H1 (cell line): ENCODE data around the gene SMO. TPM values are rescaled to one million over a fixed set of nuclear protein-coding genes. Genes with fewer than 3 reads are reported as not detected.

Experiments used
- CTBP2 ChIP-seq: IDR thresholded peaks from 2 replicates; pipeline ENCODE4 v1.7.0; 2011; ENCODE audit warnings: borderline replicate concordance, mild to moderate bottlenecking, moderate library complexity, mixed read lengths, low read length; ENCODE audit not compliant: insufficient read depth, insufficient read length
- KDM4A ChIP-seq: IDR thresholded peaks from one replicate; pipeline ENCODE4 v1.7.1; 2012; ENCODE audit warnings: low read depth, mild to moderate bottlenecking, moderate library complexity, low read length, inconsistent platforms; ENCODE audit not compliant: severe bottlenecking
- RFX5 ChIP-seq: IDR thresholded peaks from 2 replicates; pipeline ENCODE4 v1.6.1; 2011; ENCODE audit warnings: low read depth, low read length, improper control_type of control experiment, borderline replicate concordance
- SAP30 ChIP-seq: fragments of 300-600 bp; sonication (generic); IDR thresholded peaks from 2 replicates; pipeline ENCODE4 v1.7.1; 2012; ENCODE audit warnings: low read length, moderate library complexity, mild to moderate bottlenecking, inconsistent platforms; ENCODE audit not compliant: insufficient read depth, insufficient replicate concordance
- SIX5 ChIP-seq: IDR thresholded peaks from 2 replicates; pipeline ENCODE4 v1.6.1; 2011; ENCODE audit warnings: mild to moderate bottlenecking, low read depth, low read length
- SP4 ChIP-seq: IDR thresholded peaks from 2 replicates; pipeline ENCODE4 v1.6.1; 2012; ENCODE audit warnings: low read length, inconsistent platforms
- polyA plus RNA-seq, 7 experiments: library from polyadenylated mRNA; depleted of rRNA in 3 of 7; stranded (reverse) in 5 of 7; unstranded in 2 of 7; fragments of >200 nt in 5 of 7; fragments of 200-250 nt in 2 of 7; gene quantifications; 1 replicate in 5 of 7; 2 replicates in 1 of 7; 4 replicates in 1 of 7; pipeline versions ENCODE4 v1.2.1 to v1.2.3, GENCODE V29; 2011 to 2013; ENCODE audit warnings: missing spikeins in 2 of 7, mixed read lengths in 2 of 7
- total RNA-seq: library from RNA; stranded (reverse); fragmentation: NEBNext Ultra II Directional; extraction: Animal tissue kit (Norgen Biotek cat#: 25700); gene quantifications from 2 replicates; pipeline ENCODE4 v1.2.1, GENCODE V29; 2021

SMO gene
- total and polyA plus RNA-seq, 2 of the 8 experiments (the other 6 are each of a cell fraction or from before 2014, with no cell fraction given) = 64.5 to 67.6 TPM

DNA sequence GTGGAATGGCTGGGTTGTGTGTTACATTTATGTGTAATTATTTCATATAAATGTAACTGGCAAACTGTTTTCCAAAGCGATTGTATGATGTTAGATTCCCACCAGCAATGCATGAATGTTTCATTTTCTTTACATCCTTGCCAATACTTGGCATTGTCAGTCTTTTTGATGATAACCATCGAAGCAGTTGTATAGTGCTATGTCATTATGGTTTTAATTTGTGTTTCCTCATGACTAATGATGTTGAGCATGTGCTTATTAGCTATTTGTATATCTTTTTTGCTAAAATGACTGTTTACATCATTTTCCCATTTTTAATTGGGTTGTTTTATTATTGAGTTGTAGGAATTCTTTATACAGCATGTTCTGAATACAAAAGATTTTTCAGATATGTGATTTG is 58.7 kb downstream of the SMO start (continued):
- TF ChIP-seq SIX5 = no peak
- no peak for TF ChIP-seq SP4
- TF ChIP-seq SAP30 = no peak
- no peak for TF ChIP-seq RFX5
- no peak for TF ChIP-seq CTBP2
- no peak for TF ChIP-seq KDM4A
